ENCODE results near the gene WDFY2.

DNA sequence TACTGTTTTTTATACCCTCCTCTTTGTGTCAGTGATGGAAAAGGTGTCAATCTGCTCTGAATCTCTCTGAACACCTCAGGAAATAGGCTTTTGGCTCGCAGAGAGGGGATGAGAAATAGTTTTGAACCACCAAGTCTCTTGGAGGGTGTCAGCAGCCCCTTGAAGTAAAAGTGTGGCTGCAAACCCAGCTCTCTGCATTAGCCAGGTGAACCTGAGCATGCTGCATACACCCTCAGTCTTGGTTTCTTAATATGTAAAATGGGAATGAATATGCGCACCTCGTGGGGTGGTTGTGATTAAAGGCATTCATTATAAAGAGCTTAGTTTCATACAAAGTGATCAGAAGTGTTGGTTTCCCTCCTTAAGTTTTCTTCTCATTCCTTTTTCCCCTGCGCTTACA, 221.1 kb downstream of the WDFY2 start:
- TF ChIP-seq ZNF384 (IDR thresholded peaks at IDR 0.05) (no peak), SUZ12 (IDR thresholded peaks at IDR 0.05) (no peak), SP1 (IDR thresholded peaks at IDR 0.05) (no peak), TARDBP (IDR thresholded peaks at IDR 0.05) (no peak), ELF4 (IDR thresholded peaks at IDR 0.05) (no peak), FOXK2 (IDR thresholded peaks at IDR 0.05) (no peak), FOXM1 (IDR thresholded peaks at IDR 0.05; ENCODE audit: borderline replicate concordance) (no peak)
- TF ChIP-seq, protein P1, sequence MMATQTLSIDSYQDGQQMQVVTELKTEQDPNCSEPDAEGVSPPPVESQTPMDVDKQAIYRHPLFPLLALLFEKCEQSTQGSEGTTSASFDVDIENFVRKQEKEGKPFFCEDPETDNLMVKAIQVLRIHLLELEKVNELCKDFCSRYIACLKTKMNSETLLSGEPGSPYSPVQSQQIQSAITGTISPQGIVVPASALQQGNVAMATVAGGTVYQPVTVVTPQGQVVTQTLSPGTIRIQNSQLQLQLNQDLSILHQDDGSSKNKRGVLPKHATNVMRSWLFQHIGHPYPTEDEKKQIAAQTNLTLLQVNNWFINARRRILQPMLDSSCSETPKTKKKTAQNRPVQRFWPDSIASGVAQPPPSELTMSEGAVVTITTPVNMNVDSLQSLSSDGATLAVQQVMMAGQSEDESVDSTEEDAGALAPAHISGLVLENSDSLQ (IDR thresholded peaks at IDR 0.05) = no peak
